ENCODE data around the gene SORCS1. TPM values are rescaled to one million over a fixed set of nuclear protein-coding genes. Genes with fewer than 3 reads are reported as not detected.

Gene SORCS1
- total RNA-seq, 1 experiment from 2014 or later, result not detected

- DNase-seq (ENCODE audit: low read depth, low spot score), result no peak
- BruUV-seq (replicated peaks), result no TSS peak
- ChIA-PET POLR2A (no interaction called here), CTCF (no interaction called here), RAD21 (ENCODE audit: low non-redundant PET in 1 of 2, low total read pairs in 2 of 2, uncharacterized antibody in 2 of 2, unreplicated experiment in 2 of 2) (no interaction called here)
- ATAC-seq, result no peak
- Histone ChIP-seq H3K4me3 (replicated peaks in 1 of 2; ENCODE audit: low read depth in 1 of 2, low read length in 2 of 2) (no peak overlapping the region), H3K9me3 (ENCODE audit: control insufficient read depth in 1 of 2, insufficient read depth in 1 of 2, low read depth in 1 of 2, low read length in 2 of 2) (peaks cover 31 to 50% of the 10 kb centered on the region in 2 experiments), H3K4me2 (ENCODE audit: low read length) (no peak overlapping the region), H4K20me1 (ENCODE audit: insufficient read depth) (no peaks in the 10 kb centered on the region), H3K4me1 (ENCODE audit: control insufficient read depth in 1 of 2, insufficient read depth in 2 of 2, low read length in 2 of 2) (no peaks in the 10 kb centered on the region), H3K79me2 (ENCODE audit: insufficient read depth, low read length) (no peaks in the 10 kb centered on the region), H3K9me2 (ENCODE audit: insufficient read depth) (no peaks in the 10 kb centered on the region), H2AFZ (ENCODE audit: low read depth, low read length, poor library complexity, severe bottlenecking) (no peak overlapping the region), H3K27me3 (ENCODE audit: insufficient read depth, low read length) (no peaks in the 10 kb centered on the region), H3K36me3 (ENCODE audit: control insufficient read depth in 1 of 2, insufficient read depth in 2 of 2, low read length in 2 of 2) (no peaks in the 10 kb centered on the region), H3K27ac (ENCODE audit: low read depth, low read length) (no peak overlapping the region), H3K9ac (ENCODE audit: low read length) (no peak overlapping the region)
- TF ChIP-seq SRF (IDR thresholded peaks at IDR 0.05; ENCODE audit: low read depth), result no peak
- TF ChIP-seq, protein P1, sequence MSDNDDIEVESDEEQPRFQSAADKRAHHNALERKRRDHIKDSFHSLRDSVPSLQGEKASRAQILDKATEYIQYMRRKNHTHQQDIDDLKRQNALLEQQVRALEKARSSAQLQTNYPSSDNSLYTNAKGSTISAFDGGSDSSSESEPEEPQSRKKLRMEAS (IDR thresholded peaks at IDR 0.05), result no peak
- TF ChIP-seq SP1 (IDR thresholded peaks at IDR 0.05; ENCODE audit: low read depth), result no peak
- no peak for TF ChIP-seq CBX3 (IDR thresholded peaks at IDR 0.05; ENCODE audit: low read depth)
- TF ChIP-seq, protein P2, sequence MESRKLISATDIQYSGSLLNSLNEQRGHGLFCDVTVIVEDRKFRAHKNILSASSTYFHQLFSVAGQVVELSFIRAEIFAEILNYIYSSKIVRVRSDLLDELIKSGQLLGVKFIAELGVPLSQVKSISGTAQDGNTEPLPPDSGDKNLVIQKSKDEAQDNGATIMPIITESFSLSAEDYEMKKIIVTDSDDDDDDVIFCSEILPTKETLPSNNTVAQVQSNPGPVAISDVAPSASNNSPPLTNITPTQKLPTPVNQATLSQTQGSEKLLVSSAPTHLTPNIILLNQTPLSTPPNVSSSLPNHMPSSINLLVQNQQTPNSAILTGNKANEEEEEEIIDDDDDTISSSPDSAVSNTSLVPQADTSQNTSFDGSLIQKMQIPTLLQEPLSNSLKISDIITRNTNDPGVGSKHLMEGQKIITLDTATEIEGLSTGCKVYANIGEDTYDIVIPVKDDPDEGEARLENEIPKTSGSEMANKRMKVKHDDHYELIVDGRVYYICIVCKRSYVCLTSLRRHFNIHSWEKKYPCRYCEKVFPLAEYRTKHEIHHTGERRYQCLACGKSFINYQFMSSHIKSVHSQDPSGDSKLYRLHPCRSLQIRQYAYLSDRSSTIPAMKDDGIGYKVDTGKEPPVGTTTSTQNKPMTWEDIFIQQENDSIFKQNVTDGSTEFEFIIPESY (IDR thresholded peaks at IDR 0.05; ENCODE audit: extremely low read depth, insufficient replicate concordance, low read length), result no peak
- TF ChIP-seq, protein P3, sequence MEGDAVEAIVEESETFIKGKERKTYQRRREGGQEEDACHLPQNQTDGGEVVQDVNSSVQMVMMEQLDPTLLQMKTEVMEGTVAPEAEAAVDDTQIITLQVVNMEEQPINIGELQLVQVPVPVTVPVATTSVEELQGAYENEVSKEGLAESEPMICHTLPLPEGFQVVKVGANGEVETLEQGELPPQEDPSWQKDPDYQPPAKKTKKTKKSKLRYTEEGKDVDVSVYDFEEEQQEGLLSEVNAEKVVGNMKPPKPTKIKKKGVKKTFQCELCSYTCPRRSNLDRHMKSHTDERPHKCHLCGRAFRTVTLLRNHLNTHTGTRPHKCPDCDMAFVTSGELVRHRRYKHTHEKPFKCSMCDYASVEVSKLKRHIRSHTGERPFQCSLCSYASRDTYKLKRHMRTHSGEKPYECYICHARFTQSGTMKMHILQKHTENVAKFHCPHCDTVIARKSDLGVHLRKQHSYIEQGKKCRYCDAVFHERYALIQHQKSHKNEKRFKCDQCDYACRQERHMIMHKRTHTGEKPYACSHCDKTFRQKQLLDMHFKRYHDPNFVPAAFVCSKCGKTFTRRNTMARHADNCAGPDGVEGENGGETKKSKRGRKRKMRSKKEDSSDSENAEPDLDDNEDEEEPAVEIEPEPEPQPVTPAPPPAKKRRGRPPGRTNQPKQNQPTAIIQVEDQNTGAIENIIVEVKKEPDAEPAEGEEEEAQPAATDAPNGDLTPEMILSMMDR (IDR thresholded peaks at IDR 0.05 in 2 of 3, conservative IDR thresholded peaks at IDR 0.05 in 1 of 3; ENCODE audit: borderline replicate concordance in 1 of 3, insufficient read depth in 1 of 3, low read depth in 2 of 3, low read length in 2 of 3), result no peak
- intact Hi-C loops (cut with micrococcal nuclease), result no loop called here
Observed at GRCh38 chr10:107058331-107058730, 106.2 kb downstream of the SORCS1 start.

All from HCT116 (cell line).